Neural crest cell (in vitro differentiated cells): ENCODE data around the gene DHRS4. TPM values are rescaled to one million over a fixed set of nuclear protein-coding genes. Genes with fewer than 3 reads are reported as not detected.
"Not testable (repeated sequence)": the region's sequence is repeated elsewhere in the genome, so short reads cannot be mapped to it uniquely, and the experiment has no call there.

Source experiments
- DNase-seq: peaks from one replicate; pipeline ENCODE4 v3.0.0; 2021; ENCODE audit warnings: low read depth, mixed read lengths, low spot score
- H3K27ac Mint-ChIP-seq: one replicate; pipeline ENCODE4 v1.8.0; 2021; ENCODE audit warnings: mild to moderate bottlenecking, mixed read lengths; ENCODE audit not compliant: unreplicated experiment
- H3K27me3 Mint-ChIP-seq: 2 replicates; pipeline ENCODE4 v1.8.0; 2021; ENCODE audit warnings: low read depth, mild to moderate bottlenecking, mixed read lengths
- H3K36me3 Mint-ChIP-seq: 2 replicates; pipeline ENCODE4 v1.8.0; 2021; ENCODE audit warnings: low read depth, mild to moderate bottlenecking, mixed read lengths
- H3K4me1 Mint-ChIP-seq: 2 replicates; pipeline ENCODE4 v1.8.0; 2021; ENCODE audit warnings: mixed read lengths
- H3K4me3 Mint-ChIP-seq: one replicate; pipeline ENCODE4 v1.8.0; 2021; ENCODE audit warnings: mild to moderate bottlenecking, mixed read lengths
- H3K9me3 Mint-ChIP-seq: 2 replicates; pipeline ENCODE4 v1.8.0; 2021; ENCODE audit warnings: mixed read lengths
- total RNA-seq: library from RNA; stranded (reverse); gene quantifications from 2 replicates; pipeline ENCODE4 v1.2.1, GENCODE V29; 2021
- TF ChIP-seq, protein P1 (sequence below): fragments of 200-600 bp; sonication (generic); conservative IDR thresholded peaks from 2 replicates; pipeline ENCODE4 v1.5.0; 2021; ENCODE audit warnings: antibody characterized with exemption, mild to moderate bottlenecking

DHRS4 gene
- total RNA-seq, 1 donor from 2014 or later: 17.4 TPM

DNA sequence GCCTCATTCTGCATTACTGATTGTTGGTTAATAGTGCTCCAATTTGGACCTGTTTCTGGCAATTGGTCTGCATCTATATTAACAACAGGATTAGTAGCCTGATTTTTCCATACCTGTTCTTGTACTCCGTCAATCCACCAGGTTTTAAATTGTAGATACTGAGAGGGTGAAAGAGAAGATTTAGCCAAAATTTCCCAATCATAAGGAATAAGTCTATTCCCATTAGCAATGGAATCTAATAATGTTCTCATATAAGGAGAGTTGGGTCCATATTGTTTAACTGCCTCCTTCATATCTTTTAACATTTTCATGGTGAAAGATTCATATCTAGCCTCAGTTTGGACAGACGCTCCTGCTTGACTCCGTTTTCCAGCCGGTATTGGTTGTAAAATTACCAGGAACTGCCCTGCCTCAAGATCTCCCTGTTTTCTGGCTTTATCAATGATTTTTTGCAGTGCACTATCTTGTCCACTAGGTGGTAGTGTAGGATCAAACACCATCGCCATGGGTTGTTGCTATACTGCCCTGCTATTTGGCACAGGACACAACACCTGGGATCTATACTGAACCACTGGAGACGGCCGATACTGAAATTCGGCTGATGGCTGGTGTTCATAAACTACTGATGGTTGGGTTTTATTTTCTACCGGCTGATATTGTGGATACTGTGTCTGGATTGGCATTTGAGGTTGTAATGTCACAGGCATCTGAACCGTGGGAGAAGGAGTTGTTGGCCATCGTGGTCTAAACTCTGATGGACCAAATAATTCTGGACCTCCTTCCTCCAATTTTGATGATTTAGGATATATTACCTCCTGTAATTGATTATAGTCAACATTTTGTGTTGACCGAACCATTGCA lies 60.3 kb downstream of the DHRS4 start:
- peaks cover 21% of the 10 kb centered on the region for H3K36me3 Mint-ChIP-seq
- H3K27ac Mint-ChIP-seq: no peak overlapping the region
- peaks cover 20% of the 10 kb centered on the region for H3K4me1 Mint-ChIP-seq
- H3K4me3 Mint-ChIP-seq: no peak overlapping the region
- TF ChIP-seq, protein P1, sequence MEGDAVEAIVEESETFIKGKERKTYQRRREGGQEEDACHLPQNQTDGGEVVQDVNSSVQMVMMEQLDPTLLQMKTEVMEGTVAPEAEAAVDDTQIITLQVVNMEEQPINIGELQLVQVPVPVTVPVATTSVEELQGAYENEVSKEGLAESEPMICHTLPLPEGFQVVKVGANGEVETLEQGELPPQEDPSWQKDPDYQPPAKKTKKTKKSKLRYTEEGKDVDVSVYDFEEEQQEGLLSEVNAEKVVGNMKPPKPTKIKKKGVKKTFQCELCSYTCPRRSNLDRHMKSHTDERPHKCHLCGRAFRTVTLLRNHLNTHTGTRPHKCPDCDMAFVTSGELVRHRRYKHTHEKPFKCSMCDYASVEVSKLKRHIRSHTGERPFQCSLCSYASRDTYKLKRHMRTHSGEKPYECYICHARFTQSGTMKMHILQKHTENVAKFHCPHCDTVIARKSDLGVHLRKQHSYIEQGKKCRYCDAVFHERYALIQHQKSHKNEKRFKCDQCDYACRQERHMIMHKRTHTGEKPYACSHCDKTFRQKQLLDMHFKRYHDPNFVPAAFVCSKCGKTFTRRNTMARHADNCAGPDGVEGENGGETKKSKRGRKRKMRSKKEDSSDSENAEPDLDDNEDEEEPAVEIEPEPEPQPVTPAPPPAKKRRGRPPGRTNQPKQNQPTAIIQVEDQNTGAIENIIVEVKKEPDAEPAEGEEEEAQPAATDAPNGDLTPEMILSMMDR: peak; percentile 95
- H3K9me3 Mint-ChIP-seq: peaks cover 13% of the 10 kb centered on the region
- DNase-seq: peak; percentile 39
- peaks cover 12% of the 10 kb centered on the region for H3K27me3 Mint-ChIP-seq

GRCh38 chr14:24015745-24016144 lies 62.2 kb downstream of the DHRS4 start:
- Mint-ChIP-seq H3K9me3 (peaks cover 18% of the 10 kb centered on the region), H3K36me3 (peaks cover 15% of the 10 kb centered on the region), H3K27me3 (peaks cover 18% of the 10 kb centered on the region)
- H3K27ac Mint-ChIP-seq, H3K4me1 Mint-ChIP-seq, H3K4me3 Mint-ChIP-seq, DNase-seq: not testable (repeated sequence)

Other genes starting within 250 kb of the DHRS4 start
- 15.1 and 17.1 TPM in 2 replicates for gene DHRS4L2, start 35.2 kb downstream of the DHRS4 start, total RNA-seq
- 9.3 and 9.4 TPM in 2 replicates for gene CARMIL3, start 98.2 kb downstream of the DHRS4 start, total RNA-seq
- not detected in 2 replicates for gene CPNE6, start 117.8 kb downstream of the DHRS4 start, total RNA-seq
- gene PCK2, start 140.5 kb downstream of the DHRS4 start, total RNA-seq: 26.1 and 26.7 TPM in 2 replicates
- gene DCAF11, start 161.0 kb downstream of the DHRS4 start, total RNA-seq: 52.5 and 53.9 TPM in 2 replicates
- gene NRL, start 161.2 kb downstream of the DHRS4 start, total RNA-seq: 1.2 and 2.3 TPM in 2 replicates
- gene FITM1, start 176.9 kb downstream of the DHRS4 start, total RNA-seq: 0.42 and 0.66 TPM in 2 replicates
- gene PSME1, start 182.4 kb downstream of the DHRS4 start, total RNA-seq: 81.4 and 88.5 TPM in 2 replicates
- 28.3 and 30.3 TPM in 2 replicates for gene EMC9, start 187.8 kb downstream of the DHRS4 start, total RNA-seq
- gene PSME2, start 192.8 kb downstream of the DHRS4 start, total RNA-seq: 125 and 131 TPM in 2 replicates
- gene RNF31, start 193.7 kb downstream of the DHRS4 start, total RNA-seq: 65.5 and 82.2 TPM in 2 replicates
- gene IRF9, start 207.5 kb downstream of the DHRS4 start, total RNA-seq: 22.9 and 23.0 TPM in 2 replicates
- gene REC8, start 218.3 kb downstream of the DHRS4 start, total RNA-seq: 160 and 163 TPM in 2 replicates
- 88.3 and 88.7 TPM in 2 replicates for gene IPO4, start 235.0 kb downstream of the DHRS4 start, total RNA-seq
- gene TM9SF1, start 241.7 kb downstream of the DHRS4 start, total RNA-seq: 45.6 and 47.4 TPM in 2 replicates